SK-N-SH treated with all-trans-retinoic acid at 6 μM for 48 hours (cell line): ENCODE results near the gene MPV17.

Experiments
- ARNTL ChIP-seq: fragments of 450-650 bp; formaldehyde crosslinking; IDR thresholded peaks from 2 replicates; pipeline ENCODE4 v1.5.0; 2020; ENCODE audit warnings: low read depth, mild to moderate bottlenecking, moderate library complexity, borderline replicate concordance
- BACH2 ChIP-seq: fragments of 250-450 bp; sonication (Bioruptor Pico); IDR thresholded peaks from 2 replicates; pipeline ENCODE4 v1.9.0; 2021; ENCODE audit warnings: mild to moderate bottlenecking, borderline replicate concordance
- ESRRG ChIP-seq: fragments of 250-450 bp; sonication (Bioruptor Pico); IDR thresholded peaks from 2 replicates; pipeline ENCODE4 v1.6.1; 2021; ENCODE audit warnings: mild to moderate bottlenecking
- OSR1 ChIP-seq: fragments of 250-450 bp; sonication (Bioruptor Pico); IDR thresholded peaks from 2 replicates; pipeline ENCODE4 v1.8.0; 2022; ENCODE audit warnings: moderate library complexity, mild to moderate bottlenecking, inconsistent platforms
- SNAI2 ChIP-seq: fragments of 250-450 bp; sonication (Bioruptor Pico); IDR thresholded peaks from 2 replicates; pipeline ENCODE4 v1.5.0; 2020; ENCODE audit warnings: mild to moderate bottlenecking, moderate library complexity
- TOX ChIP-seq: fragments of 250-450 bp; sonication (Bioruptor Pico); IDR thresholded peaks from 2 replicates; pipeline ENCODE4 v1.8.0; 2021; ENCODE audit warnings: mild to moderate bottlenecking, moderate library complexity, borderline replicate concordance
- ZC3H10 ChIP-seq: fragments of 250-450 bp; sonication (Bioruptor Pico); IDR thresholded peaks from 2 replicates; pipeline ENCODE4 v1.5.1; 2021; ENCODE audit warnings: mild to moderate bottlenecking, moderate library complexity
- ZFP3 ChIP-seq: fragments of 250-450 bp; sonication (Bioruptor Pico); IDR thresholded peaks from 2 replicates; pipeline ENCODE4 v1.5.0; 2020; ENCODE audit warnings: mild to moderate bottlenecking, moderate library complexity
- ZFP30 ChIP-seq: fragments of 450-650 bp; formaldehyde crosslinking; IDR thresholded peaks from 2 replicates; pipeline ENCODE4 v1.5.0; 2022; ENCODE audit warnings: mild to moderate bottlenecking, moderate library complexity
- ZNF70 ChIP-seq: fragments of 450-650 bp; formaldehyde crosslinking; IDR thresholded peaks from 2 replicates; pipeline ENCODE4 v1.5.0; 2020; ENCODE audit warnings: mild to moderate bottlenecking, moderate library complexity
- TF ChIP-seq, protein P1 (sequence below): fragments of 250-450 bp; sonication (Bioruptor Pico); IDR thresholded peaks from 2 replicates; pipeline ENCODE4 v1.5.1; 2021; ENCODE audit warnings: mild to moderate bottlenecking, moderate library complexity
- TF ChIP-seq, protein P2 (sequence below): fragments of 250-450 bp; sonication (Bioruptor Pico); IDR thresholded peaks from 2 replicates; pipeline ENCODE4 v1.8.0; 2020; ENCODE audit warnings: mild to moderate bottlenecking, moderate library complexity, borderline replicate concordance
- TF ChIP-seq, protein P3 (sequence below): fragments of 250-450 bp; sonication (Bioruptor Pico); IDR thresholded peaks from 2 replicates; pipeline ENCODE4 v1.5.0; 2020; ENCODE audit warnings: mild to moderate bottlenecking, moderate library complexity

DNA sequence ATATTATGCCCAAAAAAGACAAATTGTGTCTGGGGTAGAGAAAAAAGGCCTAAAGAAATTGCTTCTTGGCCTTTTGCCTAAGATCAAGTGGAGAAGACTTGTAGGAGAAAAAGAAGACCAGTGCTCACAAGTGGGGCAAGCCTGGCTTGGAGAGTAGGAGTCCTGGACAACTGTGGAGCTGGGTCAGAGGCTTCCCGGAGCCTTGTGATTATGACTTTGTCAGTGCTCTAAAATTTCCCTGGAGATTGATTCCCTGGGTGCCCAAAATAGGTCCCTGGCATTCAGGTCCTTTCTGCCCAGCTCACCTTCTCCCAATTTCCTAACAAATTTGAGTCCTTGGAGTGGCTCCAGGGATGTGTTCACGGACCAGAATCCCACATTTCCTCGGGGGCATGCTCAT lies 41.5 kb downstream of the MPV17 start:
- TF ChIP-seq, protein P1, sequence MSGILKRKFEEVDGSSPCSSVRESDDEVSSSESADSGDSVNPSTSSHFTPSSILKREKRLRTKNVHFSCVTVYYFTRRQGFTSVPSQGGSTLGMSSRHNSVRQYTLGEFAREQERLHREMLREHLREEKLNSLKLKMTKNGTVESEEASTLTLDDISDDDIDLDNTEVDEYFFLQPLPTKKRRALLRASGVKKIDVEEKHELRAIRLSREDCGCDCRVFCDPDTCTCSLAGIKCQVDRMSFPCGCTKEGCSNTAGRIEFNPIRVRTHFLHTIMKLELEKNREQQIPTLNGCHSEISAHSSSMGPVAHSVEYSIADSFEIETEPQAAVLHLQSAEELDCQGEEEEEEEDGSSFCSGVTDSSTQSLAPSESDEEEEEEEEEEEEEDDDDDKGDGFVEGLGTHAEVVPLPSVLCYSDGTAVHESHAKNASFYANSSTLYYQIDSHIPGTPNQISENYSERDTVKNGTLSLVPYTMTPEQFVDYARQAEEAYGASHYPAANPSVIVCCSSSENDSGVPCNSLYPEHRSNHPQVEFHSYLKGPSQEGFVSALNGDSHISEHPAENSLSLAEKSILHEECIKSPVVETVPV (CRISPR knock-in tag), result no peak
- TF ChIP-seq ZNF70 (CRISPR knock-in tag) (no peak), ZFP3 (CRISPR knock-in tag) (no peak), ARNTL (CRISPR knock-in tag) (no peak), ESRRG (CRISPR knock-in tag) (no peak), OSR1 (CRISPR knock-in tag) (no peak), SNAI2 (CRISPR knock-in tag) (no peak), ZC3H10 (CRISPR knock-in tag) (no peak), TOX (CRISPR knock-in tag) (no peak), ZFP30 (CRISPR knock-in tag) (no peak), BACH2 (no peak)
- TF ChIP-seq, protein P2, sequence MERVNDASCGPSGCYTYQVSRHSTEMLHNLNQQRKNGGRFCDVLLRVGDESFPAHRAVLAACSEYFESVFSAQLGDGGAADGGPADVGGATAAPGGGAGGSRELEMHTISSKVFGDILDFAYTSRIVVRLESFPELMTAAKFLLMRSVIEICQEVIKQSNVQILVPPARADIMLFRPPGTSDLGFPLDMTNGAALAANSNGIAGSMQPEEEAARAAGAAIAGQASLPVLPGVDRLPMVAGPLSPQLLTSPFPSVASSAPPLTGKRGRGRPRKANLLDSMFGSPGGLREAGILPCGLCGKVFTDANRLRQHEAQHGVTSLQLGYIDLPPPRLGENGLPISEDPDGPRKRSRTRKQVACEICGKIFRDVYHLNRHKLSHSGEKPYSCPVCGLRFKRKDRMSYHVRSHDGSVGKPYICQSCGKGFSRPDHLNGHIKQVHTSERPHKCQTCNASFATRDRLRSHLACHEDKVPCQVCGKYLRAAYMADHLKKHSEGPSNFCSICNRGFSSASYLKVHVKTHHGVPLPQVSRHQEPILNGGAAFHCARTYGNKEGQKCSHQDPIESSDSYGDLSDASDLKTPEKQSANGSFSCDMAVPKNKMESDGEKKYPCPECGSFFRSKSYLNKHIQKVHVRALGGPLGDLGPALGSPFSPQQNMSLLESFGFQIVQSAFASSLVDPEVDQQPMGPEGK (CRISPR knock-in tag), result no peak
- TF ChIP-seq, protein P3, sequence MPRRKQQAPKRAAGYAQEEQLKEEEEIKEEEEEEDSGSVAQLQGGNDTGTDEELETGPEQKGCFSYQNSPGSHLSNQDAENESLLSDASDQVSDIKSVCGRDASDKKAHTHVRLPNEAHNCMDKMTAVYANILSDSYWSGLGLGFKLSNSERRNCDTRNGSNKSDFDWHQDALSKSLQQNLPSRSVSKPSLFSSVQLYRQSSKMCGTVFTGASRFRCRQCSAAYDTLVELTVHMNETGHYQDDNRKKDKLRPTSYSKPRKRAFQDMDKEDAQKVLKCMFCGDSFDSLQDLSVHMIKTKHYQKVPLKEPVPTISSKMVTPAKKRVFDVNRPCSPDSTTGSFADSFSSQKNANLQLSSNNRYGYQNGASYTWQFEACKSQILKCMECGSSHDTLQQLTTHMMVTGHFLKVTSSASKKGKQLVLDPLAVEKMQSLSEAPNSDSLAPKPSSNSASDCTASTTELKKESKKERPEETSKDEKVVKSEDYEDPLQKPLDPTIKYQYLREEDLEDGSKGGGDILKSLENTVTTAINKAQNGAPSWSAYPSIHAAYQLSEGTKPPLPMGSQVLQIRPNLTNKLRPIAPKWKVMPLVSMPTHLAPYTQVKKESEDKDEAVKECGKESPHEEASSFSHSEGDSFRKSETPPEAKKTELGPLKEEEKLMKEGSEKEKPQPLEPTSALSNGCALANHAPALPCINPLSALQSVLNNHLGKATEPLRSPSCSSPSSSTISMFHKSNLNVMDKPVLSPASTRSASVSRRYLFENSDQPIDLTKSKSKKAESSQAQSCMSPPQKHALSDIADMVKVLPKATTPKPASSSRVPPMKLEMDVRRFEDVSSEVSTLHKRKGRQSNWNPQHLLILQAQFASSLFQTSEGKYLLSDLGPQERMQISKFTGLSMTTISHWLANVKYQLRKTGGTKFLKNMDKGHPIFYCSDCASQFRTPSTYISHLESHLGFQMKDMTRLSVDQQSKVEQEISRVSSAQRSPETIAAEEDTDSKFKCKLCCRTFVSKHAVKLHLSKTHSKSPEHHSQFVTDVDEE, result no peak
